IMR-90 (cell line): ENCODE data around the gene PEF1. TPM values are rescaled to one million over a fixed set of nuclear protein-coding genes. Genes with fewer than 3 reads are reported as not detected.

Experiments
- ATAC-seq: fragments of 200-7000 bp; cut with Tn5 transposase; 2 replicates; pipeline ENCODE4 v1.9.1; 2020; ENCODE audit warnings: low read depth, mild to moderate bottlenecking, moderate library complexity
- BruUV-seq: library from RNA; stranded (reverse); fragments of 400-500 nt; replicated peaks from 2 replicates; lab custom pipeline; 2021; lab: Mats Ljungman, UMichigan
- CTCF ChIA-PET: fragments of 300-600 bp; formaldehyde crosslinking; extraction: SDS; loops from one replicate; lab custom pipeline; 2021; ENCODE audit warnings: antibody characterized with exemption; lab: Yijun Ruan, JAX
- POLR2A ChIA-PET: fragments of 300-600 bp; sonication (Branson Sonifier 250); formaldehyde crosslinking; loops from one replicate; lab custom pipeline; 2022; ENCODE audit warnings: antibody characterized with exemption; ENCODE audit not compliant: unreplicated experiment; lab: Charles Lee
- DNase-seq: peaks from one replicate; pipeline ENCODE4 v3.0.0; 2013
- H2AFZ ChIP-seq: replicated peaks from 2 replicates; pipeline ENCODE3; 2013; ENCODE audit warnings: low read length, mild to moderate bottlenecking; ENCODE audit not compliant: poor library complexity
- H2AK5ac ChIP-seq: 2 replicates; pipeline ENCODE4 v1.6.1; 2013; ENCODE audit warnings: low read depth, low read length, inconsistent platforms
- H2AK9ac ChIP-seq: replicated peaks from 2 replicates; pipeline ENCODE3; 2013; ENCODE audit warnings: mild to moderate bottlenecking, low read depth, low read length, moderate library complexity; ENCODE audit not compliant: poor library complexity
- H2BK120ac ChIP-seq: 2 replicates; pipeline ENCODE4 v1.6.1; 2013; ENCODE audit warnings: low read depth, low read length, inconsistent platforms
- H2BK15ac ChIP-seq: 3 replicates; pipeline ENCODE4 v1.6.1; 2013; ENCODE audit warnings: low read depth, low read length, inconsistent platforms
- H2BK20ac ChIP-seq: 2 replicates; pipeline ENCODE4 v1.6.1; 2013; ENCODE audit warnings: low read depth, mild to moderate bottlenecking, inconsistent platforms, low read length, moderate library complexity
- H2BK5ac ChIP-seq: 2 replicates; pipeline ENCODE4 v1.6.1; 2013; ENCODE audit warnings: mild to moderate bottlenecking, low read depth, low read length, inconsistent platforms; ENCODE audit not compliant: poor library complexity, severe bottlenecking
- H3K14ac ChIP-seq: replicated peaks from 2 replicates; pipeline ENCODE4 v1.6.1; 2013; ENCODE audit warnings: low read depth, low read length, inconsistent platforms
- H3K18ac ChIP-seq: 2 replicates; pipeline ENCODE4 v1.6.1; 2013; ENCODE audit warnings: low read depth, low read length, control low read depth
- H3K23ac ChIP-seq: 2 replicates; pipeline ENCODE4 v1.6.1; 2013; ENCODE audit warnings: low read depth, low read length, inconsistent platforms
- H3K27ac ChIP-seq: 2 replicates; pipeline ENCODE4 v1.5.1; 2013; ENCODE audit warnings: mild to moderate bottlenecking, control low read depth, low read length; ENCODE audit not compliant: insufficient read depth
- H3K27me3 ChIP-seq: 2 replicates; pipeline ENCODE4 v1.6.1; 2013; ENCODE audit warnings: low read length; ENCODE audit not compliant: control insufficient read depth, insufficient read depth
- H3K36me3 ChIP-seq: 2 replicates; pipeline ENCODE4 v1.6.1; 2013; ENCODE audit warnings: low read length, mixed read lengths; ENCODE audit not compliant: control insufficient read depth, insufficient read depth
- H3K4ac ChIP-seq: 2 replicates; pipeline ENCODE4 v1.6.1; 2013; ENCODE audit warnings: low read depth, low read length, inconsistent platforms
- H3K4me1 ChIP-seq: 2 replicates; pipeline ENCODE4 v1.6.1; 2013; ENCODE audit warnings: low read length, mixed read lengths; ENCODE audit not compliant: control insufficient read depth, insufficient read depth
- H3K4me2 ChIP-seq: 2 replicates; pipeline ENCODE4 v1.6.1; 2013; ENCODE audit warnings: low read depth, mild to moderate bottlenecking, control low read depth, low read length, moderate library complexity
- H3K4me3 ChIP-seq: 2 replicates; pipeline ENCODE4 v1.5.1; 2013; ENCODE audit warnings: low read depth, mild to moderate bottlenecking, control low read depth, low read length, moderate library complexity; ENCODE audit not compliant: insufficient read depth
- H3K56ac ChIP-seq: 2 replicates; pipeline ENCODE4 v1.6.1; 2013; ENCODE audit warnings: low read length, inconsistent platforms; ENCODE audit not compliant: insufficient read depth; ENCODE audit errors: extremely low read depth
- H3K79me1 ChIP-seq, 2 experiments: 2 replicates each; pipeline ENCODE4 v1.6.1; 2013; ENCODE audit warnings: low read length in 2 of 2, inconsistent platforms in 1 of 2, low read depth in 1 of 2
- H3K9ac ChIP-seq: 2 replicates; pipeline ENCODE4 v1.6.1; 2013; ENCODE audit warnings: low read depth, low read length, control low read depth
- H3K9me1 ChIP-seq: 2 replicates; pipeline ENCODE4 v1.6.1; 2013; ENCODE audit warnings: low read length, inconsistent platforms; ENCODE audit not compliant: insufficient read depth
- H3K9me3 ChIP-seq: 2 replicates; pipeline ENCODE4 v1.6.1; 2013; ENCODE audit warnings: low read length; ENCODE audit not compliant: control insufficient read depth, insufficient read depth
- H4K20me1 ChIP-seq: 2 replicates; pipeline ENCODE4 v1.6.1; 2013; ENCODE audit warnings: low read length, inconsistent platforms; ENCODE audit not compliant: insufficient read depth
- H4K5ac ChIP-seq: 2 replicates; pipeline ENCODE4 v1.6.1; 2013; ENCODE audit warnings: mild to moderate bottlenecking, low read depth, low read length, control low read depth
- H4K8ac ChIP-seq, 2 experiments: 2 replicates each; pipeline ENCODE4 v1.6.1; 2013; ENCODE audit warnings: low read depth in 2 of 2, low read length in 2 of 2, control low read depth in 1 of 2, inconsistent platforms in 1 of 2
- H4K91ac ChIP-seq: 2 replicates; pipeline ENCODE4 v1.6.1; 2013; ENCODE audit warnings: low read depth, low read length, inconsistent platforms; ENCODE audit not compliant: insufficient read depth
- POLR2A ChIP-seq: IDR thresholded peaks from 2 replicates; pipeline ENCODE4 v1.6.1; 2012; ENCODE audit warnings: mild to moderate bottlenecking, low read depth, low read length
- WGBS, 2 experiments: methylation state at CpG; one replicate each; pipeline versions ENCODE4 v1.1.5 to v1.1.7; 2013; ENCODE audit warnings: missing lambda C conversion rate in 2 of 2; ENCODE audit not compliant: insufficient read length in 1 of 2; ENCODE audit errors: extremely low coverage in 2 of 2; 5-methylcytosine and 5-hydroxymethylcytosine counted together
- dilution Hi-C: fragments of 300-500 bp; cut with HindIII; formaldehyde crosslinking; loops from one replicate; pipeline ENCODE4 v1.14.3; 2018; ENCODE audit warnings: low sequenced_read_pairs; ENCODE audit not compliant: unreplicated experiment
- in situ Hi-C: fragments of 300-500 bp; cut with MboI; formaldehyde crosslinking; loops from 3 replicates; pipeline ENCODE4 v1.14.3; 2019; ENCODE audit warnings: low sequenced_read_pairs, inconsistent platforms, mixed read lengths
- intact Hi-C: fragments of 100-400 bp; cut with micrococcal nuclease; formaldehyde crosslinking; loops from 2 replicates; pipeline ENCODE4 v1.10.0; 2022
- polyA plus RNA-seq, 3 experiments: library from polyadenylated mRNA; depleted of rRNA; stranded (reverse); fragments of >200 nt; gene quantifications; 2 replicates each; pipeline ENCODE4 v1.2.3, GENCODE V29; 2012; ENCODE audit warnings: low replicate concordance in 1 of 3
- total RNA-seq: library from RNA; depleted of rRNA; stranded (reverse); fragments of >200 nt; gene quantifications from 2 replicates; pipeline ENCODE4 v1.2.3, GENCODE V29; 2012
- TF ChIP-seq, protein P1 (sequence below): fragments of 150-350 bp; IDR thresholded peaks from 2 replicates; pipeline ENCODE4 v1.6.1; 2016; ENCODE audit warnings: low read depth, mild to moderate bottlenecking, low read length, moderate library complexity, borderline replicate concordance
- TF ChIP-seq, protein P2 (sequence below): conservative IDR thresholded peaks from 2 replicates; pipeline ENCODE4 v1.5.1; 2012; ENCODE audit warnings: mild to moderate bottlenecking, low read depth, low read length, improper control_type of control experiment

The PEF1 gene
- total and polyA plus RNA-seq, 2 of the 4 experiments (the other 2 are of a cell fraction) = 84.2 to 104 TPM

DNA sequence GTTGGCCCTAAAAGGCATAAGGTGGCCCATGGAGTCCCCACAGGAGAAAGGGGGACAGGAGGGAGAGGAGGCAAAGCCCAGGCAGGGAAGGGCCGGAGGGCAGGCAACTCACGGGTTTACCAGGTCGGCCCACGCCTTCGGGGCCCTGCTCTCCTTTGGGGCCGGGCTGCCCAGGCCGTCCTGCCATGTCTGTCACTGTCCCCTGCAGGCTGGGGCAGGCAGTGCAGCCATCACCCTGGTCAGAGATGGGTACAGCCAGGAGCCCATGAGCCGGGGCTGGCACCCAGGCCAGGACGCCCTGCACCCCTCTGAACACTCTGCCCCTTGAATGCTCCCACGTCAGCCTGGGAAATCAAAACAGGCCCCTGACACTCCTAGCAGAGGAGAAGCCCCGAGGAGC is 39.3 kb upstream of the PEF1 start:
- no peak overlapping the region for H3K9ac ChIP-seq
- H4K8ac ChIP-seq = no peak overlapping the region
- H3K56ac ChIP-seq = no peak overlapping the region
- ChIA-PET POLR2A (no interaction called here), CTCF (no interaction called here)
- in situ Hi-C loops (no loop called here), dilution Hi-C loops (no loop called here), intact Hi-C loops (no loop called here)
- no peak overlapping the region for H2BK15ac ChIP-seq
- no peak overlapping the region for H4K91ac ChIP-seq
- no peak overlapping the region for H2BK120ac ChIP-seq
- no peak overlapping the region for H2AK5ac ChIP-seq
- no peak overlapping the region for H3K18ac ChIP-seq
- H3K36me3 ChIP-seq = peaks cover 82% of the 10 kb centered on the region
- H3K14ac ChIP-seq = no peak overlapping the region
- H3K79me1 ChIP-seq = peaks cover 7 to 35% of the 10 kb centered on the region in 2 experiments; a peak in 3 of 4 replicates
- H4K5ac ChIP-seq = no peak overlapping the region
- H3K27ac ChIP-seq = no peak overlapping the region
- no peak overlapping the region for H2BK20ac ChIP-seq
- H3K9me1 ChIP-seq = peaks cover 11% of the 10 kb centered on the region
- H3K4me2 ChIP-seq = no peak overlapping the region
- H2AFZ ChIP-seq = no peak overlapping the region
- peaks cover 16% of the 10 kb centered on the region for H3K4me1 ChIP-seq
- H3K23ac ChIP-seq = no peak overlapping the region
- ATAC-seq (peak; percentile 34; the same call in 1 of the 2 replicates), DNase-seq (no peak)
- no TSS peak for BruUV-seq
- H3K4me3 ChIP-seq = no peak overlapping the region
- H3K27me3 ChIP-seq = no peaks in the 10 kb centered on the region
- peak overlapping the region; percentile 39 for H2AK9ac ChIP-seq
- TF ChIP-seq, protein P1, sequence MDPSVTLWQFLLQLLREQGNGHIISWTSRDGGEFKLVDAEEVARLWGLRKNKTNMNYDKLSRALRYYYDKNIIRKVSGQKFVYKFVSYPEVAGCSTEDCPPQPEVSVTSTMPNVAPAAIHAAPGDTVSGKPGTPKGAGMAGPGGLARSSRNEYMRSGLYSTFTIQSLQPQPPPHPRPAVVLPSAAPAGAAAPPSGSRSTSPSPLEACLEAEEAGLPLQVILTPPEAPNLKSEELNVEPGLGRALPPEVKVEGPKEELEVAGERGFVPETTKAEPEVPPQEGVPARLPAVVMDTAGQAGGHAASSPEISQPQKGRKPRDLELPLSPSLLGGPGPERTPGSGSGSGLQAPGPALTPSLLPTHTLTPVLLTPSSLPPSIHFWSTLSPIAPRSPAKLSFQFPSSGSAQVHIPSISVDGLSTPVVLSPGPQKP = no peak
- TF ChIP-seq POLR2A = no peak
- TF ChIP-seq, protein P2, sequence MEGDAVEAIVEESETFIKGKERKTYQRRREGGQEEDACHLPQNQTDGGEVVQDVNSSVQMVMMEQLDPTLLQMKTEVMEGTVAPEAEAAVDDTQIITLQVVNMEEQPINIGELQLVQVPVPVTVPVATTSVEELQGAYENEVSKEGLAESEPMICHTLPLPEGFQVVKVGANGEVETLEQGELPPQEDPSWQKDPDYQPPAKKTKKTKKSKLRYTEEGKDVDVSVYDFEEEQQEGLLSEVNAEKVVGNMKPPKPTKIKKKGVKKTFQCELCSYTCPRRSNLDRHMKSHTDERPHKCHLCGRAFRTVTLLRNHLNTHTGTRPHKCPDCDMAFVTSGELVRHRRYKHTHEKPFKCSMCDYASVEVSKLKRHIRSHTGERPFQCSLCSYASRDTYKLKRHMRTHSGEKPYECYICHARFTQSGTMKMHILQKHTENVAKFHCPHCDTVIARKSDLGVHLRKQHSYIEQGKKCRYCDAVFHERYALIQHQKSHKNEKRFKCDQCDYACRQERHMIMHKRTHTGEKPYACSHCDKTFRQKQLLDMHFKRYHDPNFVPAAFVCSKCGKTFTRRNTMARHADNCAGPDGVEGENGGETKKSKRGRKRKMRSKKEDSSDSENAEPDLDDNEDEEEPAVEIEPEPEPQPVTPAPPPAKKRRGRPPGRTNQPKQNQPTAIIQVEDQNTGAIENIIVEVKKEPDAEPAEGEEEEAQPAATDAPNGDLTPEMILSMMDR = peak; percentile 22; the same call in 1 of the 2 replicates
- H4K20me1 ChIP-seq = no peaks in the 10 kb centered on the region
- WGBS, 2 experiments = 90% methylated on average over 3 of the region's 11 CpGs; no CpG with 5 or more reads in 1 of the 2 experiments
- H3K4ac ChIP-seq = no peak overlapping the region
- no peak overlapping the region for H2BK5ac ChIP-seq
- H3K9me3 ChIP-seq = no peaks in the 10 kb centered on the region
